Mononuclear cell (primary cell): Measurements from ENCODE around the gene RAD23B. TPM values are rescaled to one million over a fixed set of nuclear protein-coding genes. Genes with fewer than 3 reads are reported as not detected.

ENCODE experiments used
- H3K27me3 ChIP-seq: 2 replicates; pipeline ENCODE4 v1.6.0; 2011; ENCODE audit warnings: low read length, control low read depth; ENCODE audit not compliant: insufficient read depth
- H3K4me1 ChIP-seq: 2 replicates; pipeline ENCODE4 v1.5.1; 2011; ENCODE audit warnings: mild to moderate bottlenecking, low read length, control low read depth; ENCODE audit not compliant: insufficient read depth
- H3K4me3 ChIP-seq: 2 replicates; pipeline ENCODE4 v1.5.1; 2011; ENCODE audit warnings: mild to moderate bottlenecking, low read length, moderate library complexity
- H3K9me3 ChIP-seq: 2 replicates; pipeline ENCODE4 v1.5.1; 2011; ENCODE audit warnings: low read depth, mild to moderate bottlenecking, control low read depth, low read length
- total RNA-seq: library from RNA; depleted of rRNA; stranded (reverse); fragments of >200 nt; gene quantifications from one replicate; pipeline ENCODE4 v1.2.3, GENCODE V29; 2012

Gene RAD23B
- total RNA-seq, 1 donor = 108 TPM

- H3K9me3 ChIP-seq = no peaks in the 10 kb centered on the region
- no peaks in the 10 kb centered on the region for H3K4me1 ChIP-seq
- no peak overlapping the region for H3K4me3 ChIP-seq
- no peaks in the 10 kb centered on the region for H3K27me3 ChIP-seq
Observed at GRCh38 chr9:107332883-107333282, 49.8 kb downstream of the RAD23B start.

GRCh38 chr9:107333363-107333762 lies 50.3 kb downstream of the RAD23B start:
- Histone ChIP-seq H3K27me3 (no peaks in the 10 kb centered on the region), H3K9me3 (no peaks in the 10 kb centered on the region), H3K4me1 (no peaks in the 10 kb centered on the region), H3K4me3 (no peak overlapping the region)

GRCh38 chr9:107334103-107334776 lies 51.2 kb downstream of the RAD23B start:
- Histone ChIP-seq H3K9me3 (no peaks in the 10 kb centered on the region), H3K4me3 (no peak overlapping the region), H3K4me1 (no peaks in the 10 kb centered on the region), H3K27me3 (no peaks in the 10 kb centered on the region)

GRCh38 chr9:107335331-107335730 lies 52.3 kb downstream of the RAD23B start:
- Histone ChIP-seq H3K4me3 (no peak overlapping the region), H3K27me3 (no peaks in the 10 kb centered on the region), H3K9me3 (no peaks in the 10 kb centered on the region), H3K4me1 (no peaks in the 10 kb centered on the region)

- Histone ChIP-seq H3K4me3 (no peak overlapping the region), H3K4me1 (no peaks in the 10 kb centered on the region), H3K27me3 (no peaks in the 10 kb centered on the region), H3K9me3 (no peaks in the 10 kb centered on the region)
Observed at GRCh38 chr9:107336718-107337360, 53.8 kb downstream of the RAD23B start.

DNA sequence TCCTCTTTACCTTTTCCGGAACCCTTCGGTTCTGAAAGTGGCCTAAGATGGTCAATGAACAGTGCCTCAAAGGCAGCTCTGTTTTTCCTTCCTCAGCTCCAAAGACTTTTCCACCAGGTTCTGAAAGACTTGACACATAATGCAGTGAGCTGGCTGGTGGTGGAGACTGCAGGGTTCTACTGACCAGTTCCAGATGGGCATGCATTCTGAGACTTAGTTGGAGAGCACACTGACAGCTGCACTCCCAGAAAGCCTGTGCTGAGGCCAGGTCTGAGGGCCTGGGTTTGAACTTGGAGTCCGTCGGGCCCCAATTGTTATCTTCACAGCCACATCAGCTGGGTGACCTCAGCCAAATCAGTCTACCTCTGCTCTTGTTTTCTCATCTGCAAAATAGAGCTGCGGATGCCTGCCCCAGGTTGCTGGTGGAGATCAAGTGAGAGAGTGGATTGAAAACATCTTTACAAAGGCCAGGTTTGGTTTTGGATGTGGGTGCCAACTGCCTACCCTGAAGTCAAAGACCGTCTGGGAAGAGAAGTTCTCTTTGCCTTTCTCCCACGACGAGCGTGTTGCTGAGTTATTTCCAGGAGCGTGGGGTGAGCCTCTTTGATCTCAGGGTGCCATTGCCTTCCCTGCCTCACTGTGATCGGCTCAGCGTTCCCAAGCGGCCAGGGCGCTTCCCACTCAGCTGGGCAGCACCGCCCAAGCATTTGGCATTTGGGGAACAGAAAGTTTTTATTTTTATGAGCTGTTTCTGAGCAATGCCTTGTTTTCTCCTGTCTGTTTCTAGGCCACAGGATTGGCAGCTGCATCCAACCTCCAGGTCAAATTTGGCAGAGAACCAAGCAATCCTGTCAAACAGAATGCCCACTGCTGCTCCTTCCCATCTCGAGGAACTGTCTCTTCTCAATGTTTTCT lies 54.9 kb downstream of the RAD23B start:
- no peaks in the 10 kb centered on the region for H3K9me3 ChIP-seq
- H3K27me3 ChIP-seq = no peaks in the 10 kb centered on the region
- H3K4me3 ChIP-seq = no peak overlapping the region
- H3K4me1 ChIP-seq = no peaks in the 10 kb centered on the region

GRCh38 chr9:107338911-107339659 lies 56.0 kb downstream of the RAD23B start:
- no peaks in the 10 kb centered on the region for H3K9me3 ChIP-seq
- no peaks in the 10 kb centered on the region for H3K27me3 ChIP-seq
- H3K4me1 ChIP-seq = no peaks in the 10 kb centered on the region
- no peak overlapping the region for H3K4me3 ChIP-seq

DNA sequence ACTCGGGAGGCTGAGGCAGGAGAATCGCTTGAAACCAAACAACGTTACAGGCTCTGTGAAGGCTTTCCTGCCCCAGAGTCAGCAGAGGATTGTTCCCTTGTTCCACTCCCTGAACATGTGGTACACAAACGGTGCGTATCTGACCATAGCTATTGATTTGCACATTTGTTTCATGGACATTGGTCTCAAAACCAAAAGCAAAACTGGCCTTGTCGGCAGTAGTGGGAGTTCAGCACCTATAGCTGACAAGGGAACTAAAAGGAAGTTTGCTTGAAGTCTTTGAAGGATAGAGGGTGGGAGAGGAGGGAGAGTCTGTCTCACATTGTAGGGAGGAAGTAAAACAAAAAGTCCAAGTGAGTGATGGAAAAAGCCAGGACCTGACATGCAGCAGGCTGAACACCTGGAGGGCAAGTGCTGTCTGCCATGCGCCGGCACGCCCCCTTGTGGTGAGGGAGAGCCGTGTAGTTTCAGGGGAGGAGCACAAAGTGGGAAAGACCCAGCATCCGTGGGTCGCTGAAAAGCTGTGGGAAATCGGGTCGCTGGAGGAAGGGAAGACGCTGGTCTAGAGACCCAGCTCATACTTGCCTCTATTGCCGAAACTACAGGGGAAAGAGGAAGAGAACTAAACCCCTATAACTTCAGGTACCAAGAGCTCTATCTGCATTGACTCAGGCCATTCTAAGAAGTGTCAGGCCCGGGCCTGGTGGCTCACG lies 58.0 kb downstream of the RAD23B start:
- Histone ChIP-seq H3K27me3 (no peaks in the 10 kb centered on the region), H3K4me3 (no peak overlapping the region), H3K4me1 (no peaks in the 10 kb centered on the region), H3K9me3 (no peaks in the 10 kb centered on the region)

GRCh38 chr9:107342476-107343161 lies 59.5 kb downstream of the RAD23B start:
- no peaks in the 10 kb centered on the region for H3K27me3 ChIP-seq
- H3K4me1 ChIP-seq = no peaks in the 10 kb centered on the region
- H3K4me3 ChIP-seq = no peak overlapping the region
- no peaks in the 10 kb centered on the region for H3K9me3 ChIP-seq

DNA sequence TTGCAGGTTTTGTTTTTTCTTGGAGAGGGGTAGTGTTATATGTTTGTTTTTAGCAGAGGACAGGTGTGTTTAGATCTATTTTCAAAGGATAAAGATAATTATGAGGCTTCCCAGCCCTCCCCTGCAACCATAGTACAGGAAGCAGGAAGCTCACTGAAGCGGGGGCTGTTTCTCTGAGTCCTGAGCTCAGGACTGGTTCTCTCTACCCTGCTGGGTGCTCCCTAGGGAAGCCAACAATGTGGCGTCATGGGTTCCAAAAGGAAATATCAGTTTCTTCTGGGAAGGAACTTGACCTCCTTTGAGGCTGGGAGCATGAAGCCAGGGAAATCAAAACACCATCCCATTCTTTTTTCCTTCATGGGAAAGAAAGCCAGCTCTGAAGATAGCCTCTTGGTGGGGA lies 62.2 kb downstream of the RAD23B start:
- Histone ChIP-seq H3K4me1 (no peaks in the 10 kb centered on the region), H3K9me3 (no peaks in the 10 kb centered on the region), H3K27me3 (no peaks in the 10 kb centered on the region), H3K4me3 (no peak overlapping the region)

DNA sequence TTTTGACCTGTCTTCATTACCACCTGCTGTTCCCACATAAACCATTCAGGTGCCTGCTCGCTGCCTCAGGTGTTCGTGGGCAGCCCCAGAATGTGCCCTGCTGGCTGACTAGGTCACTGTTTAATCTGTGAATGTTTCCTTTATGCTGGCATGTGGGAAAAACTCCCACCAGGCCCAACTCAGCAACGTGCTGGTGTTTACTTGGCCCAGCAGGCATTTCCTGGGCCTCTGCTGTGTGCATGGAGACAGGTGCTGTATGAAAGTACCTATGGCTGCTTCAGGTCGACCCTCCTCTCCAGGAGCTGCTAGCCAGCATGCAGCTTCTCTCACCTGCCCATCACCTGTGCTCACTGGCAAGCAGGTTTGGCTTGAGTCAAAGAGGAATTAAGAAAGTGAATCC lies 65.8 kb downstream of the RAD23B start:
- Histone ChIP-seq H3K27me3 (no peaks in the 10 kb centered on the region), H3K4me3 (no peak overlapping the region), H3K9me3 (no peaks in the 10 kb centered on the region), H3K4me1 (no peaks in the 10 kb centered on the region)

- H3K9me3 ChIP-seq = no peaks in the 10 kb centered on the region
- no peak overlapping the region for H3K4me3 ChIP-seq
- no peaks in the 10 kb centered on the region for H3K4me1 ChIP-seq
Observed at GRCh38 chr9:107350443-107350842, 67.4 kb downstream of the RAD23B start.

GRCh38 chr9:107351382-107352045 lies 68.4 kb downstream of the RAD23B start:
- Histone ChIP-seq H3K9me3 (no peaks in the 10 kb centered on the region), H3K4me1 (no peaks in the 10 kb centered on the region), H3K27me3 (no peaks in the 10 kb centered on the region), H3K4me3 (no peak overlapping the region)

More at GRCh38 chr9:107350443-107350842, 67.4 kb downstream of the RAD23B start:
- H3K27me3 ChIP-seq = no peaks in the 10 kb centered on the region
